GM19193 (cell line): ENCODE results near the gene PPM1M.

Experiments used
- POLR2A ChIP-seq: IDR thresholded peaks from 4 replicates; pipeline ENCODE4 v1.6.1; 2011; ENCODE audit not compliant: insufficient read depth, insufficient read length; ENCODE audit errors: extremely low read depth

The PPM1M gene

GRCh38 chr3:52208556-52208955 is 37.0 kb upstream of the PPM1M start:
- TF ChIP-seq POLR2A = no peak

GRCh38 chr3:52210037-52210436 is 35.5 kb upstream of the PPM1M start:
- no peak for TF ChIP-seq POLR2A

- no peak for TF ChIP-seq POLR2A
Observed at GRCh38 chr3:52210550-52211046, 35.0 kb upstream of the PPM1M start.

GRCh38 chr3:52211268-52211891 is 34.2 kb upstream of the PPM1M start:
- no peak for TF ChIP-seq POLR2A

GRCh38 chr3:52213005-52213404 is 32.6 kb upstream of the PPM1M start:
- TF ChIP-seq POLR2A = no peak

GRCh38 chr3:52213901-52214300 is 31.7 kb upstream of the PPM1M start:
- no peak for TF ChIP-seq POLR2A

GRCh38 chr3:52215351-52215750 is 30.2 kb upstream of the PPM1M start:
- TF ChIP-seq POLR2A = no peak

- TF ChIP-seq POLR2A = no peak
Observed at GRCh38 chr3:52216585-52217408, 28.8 kb upstream of the PPM1M start.

- TF ChIP-seq POLR2A = no peak
Observed at GRCh38 chr3:52217409-52217805, 28.2 kb upstream of the PPM1M start.

GRCh38 chr3:52218026-52218425 is 27.5 kb upstream of the PPM1M start:
- TF ChIP-seq POLR2A = no peak

GRCh38 chr3:52218454-52218853 is 27.1 kb upstream of the PPM1M start:
- TF ChIP-seq POLR2A = no peak

GRCh38 chr3:52218937-52219650 is 26.5 kb upstream of the PPM1M start:
- no peak for TF ChIP-seq POLR2A

- no peak for TF ChIP-seq POLR2A
Observed at GRCh38 chr3:52220380-52221026, 25.1 kb upstream of the PPM1M start.

- no peak for TF ChIP-seq POLR2A
Observed at GRCh38 chr3:52221141-52221562, 24.4 kb upstream of the PPM1M start.
